Gastroesophageal sphincter (tissue), 3 donors: Measurements from ENCODE around the gene SUN1.

Source experiments
- POLR2A ChIP-seq, 2 donors: fragments of 450-650 bp; IDR thresholded peaks; one replicate each; pipeline ENCODE4 v1.6.1; 2017; ENCODE audit warnings: antibody characterized with exemption in 2 of 2, mild to moderate bottlenecking in 2 of 2, moderate library complexity in 1 of 2
- TF ChIP-seq, protein P1 (sequence below), 4 experiments: fragments of 200-600 bp in 2 of 4; fragments of 450-650 bp in 2 of 4; sonication (generic) in 1 of 4; IDR thresholded peaks; one replicate each; pipeline ENCODE4 v1.5.1; 2017 to 2019; ENCODE audit warnings: antibody characterized with exemption in 4 of 4, mild to moderate bottlenecking in 2 of 4, moderate library complexity in 2 of 4

DNA sequence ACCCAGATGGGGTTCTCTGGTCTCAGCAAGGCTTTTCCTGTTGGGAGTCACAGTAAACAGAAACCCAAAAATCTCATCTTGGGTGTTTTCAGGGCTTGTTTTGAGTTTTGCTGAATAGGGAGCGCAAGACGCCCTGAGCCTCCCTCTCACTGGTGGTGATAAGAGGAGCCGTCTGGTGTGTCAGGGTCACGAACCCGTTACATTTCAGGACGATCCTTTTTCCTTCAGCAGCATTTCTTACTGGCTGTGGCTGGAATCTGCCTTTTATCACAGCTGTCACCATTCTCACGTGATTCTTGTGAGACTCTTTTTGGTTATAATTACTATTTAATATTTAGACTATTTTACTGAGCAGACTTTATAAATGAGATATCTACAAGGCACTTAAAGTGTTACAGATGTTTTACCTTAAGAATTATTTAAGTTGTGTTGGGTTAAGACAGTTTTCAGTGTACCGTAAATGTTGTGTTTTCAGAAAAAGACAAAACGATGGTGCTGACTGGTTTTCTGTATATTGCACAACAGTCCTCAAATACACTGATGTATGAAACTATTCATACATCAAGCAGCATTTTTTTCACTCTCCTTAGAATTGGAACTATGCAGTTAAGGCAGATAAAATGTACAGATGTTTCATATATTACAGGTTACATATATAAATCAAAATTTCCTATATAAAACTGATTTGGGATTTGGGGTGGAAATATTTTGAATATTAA lies 41.9 kb downstream of the SUN1 start:
- TF ChIP-seq, protein P1, sequence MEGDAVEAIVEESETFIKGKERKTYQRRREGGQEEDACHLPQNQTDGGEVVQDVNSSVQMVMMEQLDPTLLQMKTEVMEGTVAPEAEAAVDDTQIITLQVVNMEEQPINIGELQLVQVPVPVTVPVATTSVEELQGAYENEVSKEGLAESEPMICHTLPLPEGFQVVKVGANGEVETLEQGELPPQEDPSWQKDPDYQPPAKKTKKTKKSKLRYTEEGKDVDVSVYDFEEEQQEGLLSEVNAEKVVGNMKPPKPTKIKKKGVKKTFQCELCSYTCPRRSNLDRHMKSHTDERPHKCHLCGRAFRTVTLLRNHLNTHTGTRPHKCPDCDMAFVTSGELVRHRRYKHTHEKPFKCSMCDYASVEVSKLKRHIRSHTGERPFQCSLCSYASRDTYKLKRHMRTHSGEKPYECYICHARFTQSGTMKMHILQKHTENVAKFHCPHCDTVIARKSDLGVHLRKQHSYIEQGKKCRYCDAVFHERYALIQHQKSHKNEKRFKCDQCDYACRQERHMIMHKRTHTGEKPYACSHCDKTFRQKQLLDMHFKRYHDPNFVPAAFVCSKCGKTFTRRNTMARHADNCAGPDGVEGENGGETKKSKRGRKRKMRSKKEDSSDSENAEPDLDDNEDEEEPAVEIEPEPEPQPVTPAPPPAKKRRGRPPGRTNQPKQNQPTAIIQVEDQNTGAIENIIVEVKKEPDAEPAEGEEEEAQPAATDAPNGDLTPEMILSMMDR (IDR thresholded peaks at IDR 0.05): no peak
- TF ChIP-seq POLR2A (IDR thresholded peaks at IDR 0.05): no peak
